Stimulated activated naive CD8-positive, alpha-beta T cell treated with anti-CD3 and anti-CD28 coated beads, Interleukin-15, Interleukin-2, amounts not matched to agents 100 ng/mL and 50 ng/mL, for 24 hours (primary cell): Measurements from ENCODE around the gene PTP4A2.

ENCODE experiments used
- H3K27ac Mint-ChIP-seq: one replicate; pipeline ENCODE4 v1.8.0; 2021; ENCODE audit warnings: mild to moderate bottlenecking, mixed read lengths
- H3K27me3 Mint-ChIP-seq: one replicate; pipeline ENCODE4 v1.8.0; 2021; ENCODE audit warnings: mixed read lengths
- H3K36me3 Mint-ChIP-seq: one replicate; pipeline ENCODE4 v1.8.0; 2021; ENCODE audit warnings: low read depth, mixed read lengths
- H3K4me1 Mint-ChIP-seq: one replicate; pipeline ENCODE4 v1.8.0; 2021; ENCODE audit warnings: low read depth, mixed read lengths
- H3K4me3 Mint-ChIP-seq: one replicate; pipeline ENCODE4 v1.8.0; 2021; ENCODE audit warnings: mild to moderate bottlenecking, mixed read lengths
- H3K9me3 Mint-ChIP-seq: one replicate; pipeline ENCODE4 v1.8.0; 2021; ENCODE audit warnings: mixed read lengths

Gene PTP4A2

GRCh38 chr1:31938184-31938975, at the start of gene PTP4A2:
Gene PTP4A2, minus strand, starts transcription at chr1:31938368. Its CDS starts 19,303 bp downstream, at chr1:31919065.
- peak within 1 kb of the TSS; percentile 95 for H3K27ac Mint-ChIP-seq
- H3K36me3 Mint-ChIP-seq = peaks cover 39% of the 10 kb centered on the region
- H3K4me1 Mint-ChIP-seq = peaks cover 78% of the 10 kb centered on the region
- no peaks in the 10 kb centered on the region for H3K9me3 Mint-ChIP-seq
- H3K4me3 Mint-ChIP-seq = peak within 1 kb of the TSS; percentile 95
- H3K27me3 Mint-ChIP-seq = no peaks in the 10 kb centered on the region

GRCh38 chr1:31987135-31987619, 49.0 kb upstream of the PTP4A2 start:
- H3K4me1 Mint-ChIP-seq = peaks cover 41% of the 10 kb centered on the region
- H3K27me3 Mint-ChIP-seq = no peaks in the 10 kb centered on the region
- H3K9me3 Mint-ChIP-seq = peaks cover 5% of the 10 kb centered on the region
- H3K36me3 Mint-ChIP-seq = no peaks in the 10 kb centered on the region
- no peak overlapping the region for H3K27ac Mint-ChIP-seq
- H3K4me3 Mint-ChIP-seq = no peak overlapping the region

- Mint-ChIP-seq H3K4me1 (peaks cover 58% of the 10 kb centered on the region), H3K27me3 (no peaks in the 10 kb centered on the region), H3K9me3 (peaks cover 5% of the 10 kb centered on the region), H3K4me3 (peak overlapping the region; percentile 55), H3K27ac (peak overlapping the region; percentile 78), H3K36me3 (no peaks in the 10 kb centered on the region)
These were observed 47.3 kb upstream of the PTP4A2 start for GRCh38 chr1:31985430-31985829.

- H3K9me3 Mint-ChIP-seq = peaks cover 5% of the 10 kb centered on the region
- no peaks in the 10 kb centered on the region for H3K36me3 Mint-ChIP-seq
- H3K4me1 Mint-ChIP-seq = peaks cover 53% of the 10 kb centered on the region
- no peaks in the 10 kb centered on the region for H3K27me3 Mint-ChIP-seq
- peak overlapping the region; percentile 78 for H3K27ac Mint-ChIP-seq
- peak overlapping the region; percentile 55 for H3K4me3 Mint-ChIP-seq
These were observed 46.5 kb upstream of the PTP4A2 start for GRCh38 chr1:31984419-31985347.

- Mint-ChIP-seq H3K27me3 (no peaks in the 10 kb centered on the region), H3K4me1 (peaks cover 50% of the 10 kb centered on the region), H3K27ac (peak overlapping the region; percentile 80), H3K4me3 (no peak overlapping the region), H3K9me3 (peaks cover 5% of the 10 kb centered on the region), H3K36me3 (no peaks in the 10 kb centered on the region)
These were observed 43.8 kb upstream of the PTP4A2 start for GRCh38 chr1:31981972-31982371.

GRCh38 chr1:31981456-31981839, 43.3 kb upstream of the PTP4A2 start:
- no peak overlapping the region for H3K4me3 Mint-ChIP-seq
- H3K27ac Mint-ChIP-seq = peak overlapping the region; percentile 80
- no peaks in the 10 kb centered on the region for H3K27me3 Mint-ChIP-seq
- H3K4me1 Mint-ChIP-seq = peaks cover 47% of the 10 kb centered on the region
- peaks cover 5% of the 10 kb centered on the region for H3K9me3 Mint-ChIP-seq
- H3K36me3 Mint-ChIP-seq = no peaks in the 10 kb centered on the region

- no peak overlapping the region for H3K4me3 Mint-ChIP-seq
- no peaks in the 10 kb centered on the region for H3K36me3 Mint-ChIP-seq
- peaks cover 47% of the 10 kb centered on the region for H3K4me1 Mint-ChIP-seq
- peaks cover 5% of the 10 kb centered on the region for H3K9me3 Mint-ChIP-seq
- H3K27me3 Mint-ChIP-seq = no peaks in the 10 kb centered on the region
- H3K27ac Mint-ChIP-seq = peak overlapping the region; percentile 11
These were observed 42.8 kb upstream of the PTP4A2 start for GRCh38 chr1:31980835-31981455.

- Mint-ChIP-seq H3K9me3 (peaks cover 5% of the 10 kb centered on the region), H3K27me3 (no peaks in the 10 kb centered on the region), H3K4me3 (no peak overlapping the region), H3K36me3 (no peaks in the 10 kb centered on the region), H3K27ac (no peak overlapping the region), H3K4me1 (peaks cover 32% of the 10 kb centered on the region)
These were observed 40.8 kb upstream of the PTP4A2 start for GRCh38 chr1:31978843-31979400.

GRCh38 chr1:31977385-31978131, 39.4 kb upstream of the PTP4A2 start:
- H3K4me3 Mint-ChIP-seq = no peak overlapping the region
- peaks cover 2% of the 10 kb centered on the region for H3K9me3 Mint-ChIP-seq
- H3K4me1 Mint-ChIP-seq = peaks cover 23% of the 10 kb centered on the region
- H3K36me3 Mint-ChIP-seq = no peaks in the 10 kb centered on the region
- no peak overlapping the region for H3K27ac Mint-ChIP-seq
- no peaks in the 10 kb centered on the region for H3K27me3 Mint-ChIP-seq

- H3K36me3 Mint-ChIP-seq = no peaks in the 10 kb centered on the region
- H3K27me3 Mint-ChIP-seq = no peaks in the 10 kb centered on the region
- H3K4me3 Mint-ChIP-seq = no peak overlapping the region
- H3K9me3 Mint-ChIP-seq = no peaks in the 10 kb centered on the region
- no peak overlapping the region for H3K27ac Mint-ChIP-seq
- peaks cover 11% of the 10 kb centered on the region for H3K4me1 Mint-ChIP-seq
These were observed 38.2 kb upstream of the PTP4A2 start for GRCh38 chr1:31976401-31976800.

- Mint-ChIP-seq H3K4me3 (no peak overlapping the region), H3K9me3 (no peaks in the 10 kb centered on the region), H3K4me1 (no peaks in the 10 kb centered on the region), H3K27ac (no peak overlapping the region), H3K36me3 (no peaks in the 10 kb centered on the region), H3K27me3 (no peaks in the 10 kb centered on the region)
These were observed 32.7 kb upstream of the PTP4A2 start for GRCh38 chr1:31970873-31971272.

- Mint-ChIP-seq H3K4me1 (peaks cover 67% of the 10 kb centered on the region), H3K27ac (peak overlapping the region; percentile 47), H3K9me3 (no peaks in the 10 kb centered on the region), H3K36me3 (no peaks in the 10 kb centered on the region), H3K4me3 (no peak overlapping the region), H3K27me3 (no peaks in the 10 kb centered on the region)
These were observed 23.4 kb upstream of the PTP4A2 start for GRCh38 chr1:31961536-31961935.

GRCh38 chr1:31959521-31960340, 21.6 kb upstream of the PTP4A2 start:
- peaks cover 85% of the 10 kb centered on the region for H3K4me1 Mint-ChIP-seq
- H3K4me3 Mint-ChIP-seq = no peak overlapping the region
- H3K27ac Mint-ChIP-seq = peak overlapping the region; percentile 63
- no peaks in the 10 kb centered on the region for H3K9me3 Mint-ChIP-seq
- no peaks in the 10 kb centered on the region for H3K27me3 Mint-ChIP-seq
- no peaks in the 10 kb centered on the region for H3K36me3 Mint-ChIP-seq
